ENCODE results near the gene CALN1. TPM values are rescaled to one million over a fixed set of nuclear protein-coding genes. Genes with fewer than 3 reads are reported as not detected.

Gene CALN1
- total RNA-seq, 1 experiment from 2014 or later: 0.05 TPM

DNA sequence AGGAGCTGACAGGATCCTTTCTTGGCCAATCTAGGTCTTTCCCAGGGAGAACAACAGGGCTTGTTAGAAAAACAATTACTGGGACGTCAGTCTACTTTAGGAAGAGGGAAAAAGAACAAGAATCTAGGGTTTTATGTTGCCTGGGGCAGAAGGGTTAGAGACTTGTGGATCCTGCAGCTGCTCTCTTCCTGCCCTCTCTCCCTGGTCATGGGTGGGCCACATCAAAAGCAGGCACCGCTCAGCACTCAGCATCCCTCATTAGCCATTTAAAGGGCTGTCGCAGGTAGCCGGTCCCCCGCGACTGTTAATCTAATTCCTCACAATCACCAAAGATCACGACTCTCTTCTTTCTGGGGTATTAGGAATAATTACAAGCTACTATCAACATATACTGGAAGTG, 631.9 kb downstream of the CALN1 start:
- Histone ChIP-seq H3K27ac (ENCODE audit: low read length) (no peak overlapping the region), H3K27me3 (ENCODE audit: control insufficient read depth, insufficient read depth, low read length) (no peaks in the 10 kb centered on the region; the same call in 1 of the 2 replicates), H3K9me3 (ENCODE audit: control insufficient read depth, insufficient read depth, low read depth, low read length) (no peaks in the 10 kb centered on the region), H3K4me1 (ENCODE audit: control insufficient read depth, insufficient read depth, low read length) (no peaks in the 10 kb centered on the region), H3K4me3 (ENCODE audit: low read depth in 2 of 2, low read length in 2 of 2) (no peak overlapping the region), H3K36me3 (ENCODE audit: control insufficient read depth, insufficient read depth, low read length) (no peaks in the 10 kb centered on the region)
- in situ Hi-C loops (cut with HindIII; ENCODE audit: low pct_unique_long_range_greater_than_20kb, low sequenced_read_pairs): no loop called here
- DNase-seq (ENCODE audit: low read depth, low spot score) (no peak), ATAC-seq (no peak)
- POLR2A ChIA-PET: no interaction called here
- TF ChIP-seq POLR2AphosphoS5 (IDR thresholded peaks at IDR 0.05; ENCODE audit: low read depth, low read length) (no peak), CTCF (IDR thresholded peaks at IDR 0.05) (no peak), TCF7L2 (IDR thresholded peaks at IDR 0.05; ENCODE audit: low read depth, low read length) (no peak), REST (IDR thresholded peaks at IDR 0.05; ENCODE audit: insufficient read depth in 1 of 2, low read depth in 2 of 2, low read length in 1 of 2) (no peak), SIN3A (IDR thresholded peaks at IDR 0.05; ENCODE audit: borderline replicate concordance, insufficient read depth, low read depth, low read length) (no peak)
- intact Hi-C loops (cut with micrococcal nuclease; ENCODE audit: unreplicated experiment): no loop called here
- CTCF ChIA-PET: no interaction called here
- BruUV-seq (replicated peaks): no TSS peak

DNA sequence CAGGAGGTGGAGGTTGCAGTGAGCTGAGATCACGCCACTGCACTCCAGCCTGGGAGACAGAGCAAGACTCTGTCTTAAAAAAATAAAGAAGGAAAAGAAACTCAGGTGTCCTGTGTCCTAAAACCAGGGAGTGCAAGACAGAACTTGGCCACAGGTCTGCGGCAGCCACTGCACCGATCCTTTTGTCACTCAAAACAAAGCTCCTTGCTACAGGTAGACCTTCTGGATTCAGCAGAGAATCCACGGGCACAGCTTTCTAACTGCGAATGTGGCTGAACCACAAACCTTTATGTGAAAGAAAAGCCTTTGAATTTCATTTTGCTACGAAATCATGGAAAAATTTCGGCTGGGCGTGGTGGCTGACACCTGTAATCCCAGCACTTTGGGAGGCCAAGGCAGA, 634.9 kb downstream of the CALN1 start:
- in situ Hi-C loops (cut with HindIII; ENCODE audit: low pct_unique_long_range_greater_than_20kb, low sequenced_read_pairs) (no loop called here), intact Hi-C loops (cut with micrococcal nuclease; ENCODE audit: unreplicated experiment) (no loop called here)
- CTCF ChIA-PET: interaction anchor here (0.7 kb wide), 1 partner anchor 156 kb away, joined by 6 read pairs; no protein-coding TSS in a partner anchor
- Histone ChIP-seq H3K27ac (ENCODE audit: low read length) (no peak overlapping the region), H3K27me3 (ENCODE audit: control insufficient read depth, insufficient read depth, low read length) (no peaks in the 10 kb centered on the region; the same call in 1 of the 2 replicates), H3K4me1 (ENCODE audit: control insufficient read depth, insufficient read depth, low read length) (no peaks in the 10 kb centered on the region), H3K9me3 (ENCODE audit: control insufficient read depth, insufficient read depth, low read depth, low read length) (no peaks in the 10 kb centered on the region), H3K4me3 (ENCODE audit: low read depth in 2 of 2, low read length in 2 of 2) (no peak overlapping the region), H3K36me3 (ENCODE audit: control insufficient read depth, insufficient read depth, low read length) (no peaks in the 10 kb centered on the region)
- DNase-seq (ENCODE audit: low read depth, low spot score) (no peak), ATAC-seq (no peak)
- no peak for TF ChIP-seq POLR2AphosphoS5 (IDR thresholded peaks at IDR 0.05; ENCODE audit: low read depth, low read length)
- no peak for TF ChIP-seq REST (IDR thresholded peaks at IDR 0.05; ENCODE audit: insufficient read depth in 1 of 2, low read depth in 2 of 2, low read length in 1 of 2)
- no peak for TF ChIP-seq TCF7L2 (IDR thresholded peaks at IDR 0.05; ENCODE audit: low read depth, low read length)
- no peak for TF ChIP-seq CTCF (IDR thresholded peaks at IDR 0.05)
- TF ChIP-seq SIN3A (IDR thresholded peaks at IDR 0.05; ENCODE audit: borderline replicate concordance, insufficient read depth, low read depth, low read length): no peak
- POLR2A ChIA-PET: no interaction called here
- no TSS peak for BruUV-seq (replicated peaks)

Measured in Panc1 (cell line).